ENCODE data around the gene CPB1.

DNA sequence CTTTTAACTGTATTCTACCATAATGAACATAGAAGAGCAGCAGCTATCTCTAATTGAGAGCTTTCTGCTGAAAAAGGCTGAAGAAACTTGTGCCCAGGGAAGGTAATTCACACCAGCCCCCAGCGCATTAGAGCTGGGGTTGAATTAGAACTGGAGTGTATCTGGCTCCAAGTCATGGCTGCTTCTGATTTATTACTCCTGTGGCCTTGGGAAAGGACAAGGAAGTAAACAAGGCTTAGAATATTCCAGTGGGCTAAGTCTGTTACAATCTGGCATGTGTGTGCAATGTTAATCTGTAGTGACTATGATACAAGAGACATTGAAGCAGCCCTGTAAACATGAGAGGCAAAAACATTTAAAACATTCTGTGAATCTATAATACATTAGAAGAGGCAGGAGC lies 55.6 kb downstream of the CPB1 start:
- no peak for TF ChIP-seq EZH2 (IDR thresholded peaks at IDR 0.05; ENCODE audit: borderline replicate concordance, low read depth, low read length, severe bottlenecking)
- TF ChIP-seq, protein P1, sequence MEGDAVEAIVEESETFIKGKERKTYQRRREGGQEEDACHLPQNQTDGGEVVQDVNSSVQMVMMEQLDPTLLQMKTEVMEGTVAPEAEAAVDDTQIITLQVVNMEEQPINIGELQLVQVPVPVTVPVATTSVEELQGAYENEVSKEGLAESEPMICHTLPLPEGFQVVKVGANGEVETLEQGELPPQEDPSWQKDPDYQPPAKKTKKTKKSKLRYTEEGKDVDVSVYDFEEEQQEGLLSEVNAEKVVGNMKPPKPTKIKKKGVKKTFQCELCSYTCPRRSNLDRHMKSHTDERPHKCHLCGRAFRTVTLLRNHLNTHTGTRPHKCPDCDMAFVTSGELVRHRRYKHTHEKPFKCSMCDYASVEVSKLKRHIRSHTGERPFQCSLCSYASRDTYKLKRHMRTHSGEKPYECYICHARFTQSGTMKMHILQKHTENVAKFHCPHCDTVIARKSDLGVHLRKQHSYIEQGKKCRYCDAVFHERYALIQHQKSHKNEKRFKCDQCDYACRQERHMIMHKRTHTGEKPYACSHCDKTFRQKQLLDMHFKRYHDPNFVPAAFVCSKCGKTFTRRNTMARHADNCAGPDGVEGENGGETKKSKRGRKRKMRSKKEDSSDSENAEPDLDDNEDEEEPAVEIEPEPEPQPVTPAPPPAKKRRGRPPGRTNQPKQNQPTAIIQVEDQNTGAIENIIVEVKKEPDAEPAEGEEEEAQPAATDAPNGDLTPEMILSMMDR (IDR thresholded peaks at IDR 0.05; ENCODE audit: borderline replicate concordance, extremely low read depth, low read length, poor library complexity, severe bottlenecking), result no peak

All from DND-41 (cell line).